A549 (cell line): ENCODE data around the gene TOP2A. TPM values are rescaled to one million over a fixed set of nuclear protein-coding genes. Genes with fewer than 3 reads are reported as not detected.
"Not testable (repeated sequence)": the region's sequence is repeated elsewhere in the genome, so short reads cannot be mapped to it uniquely, and the experiment has no call there.

Experiments used
- ATAC-seq, 2 experiments: fragments of 200-7000 bp in 1 of 2; fragments of >200 bp in 1 of 2; cut with Nextera tagmentation in 1 of 2; cut with Tn5 transposase in 1 of 2; 3 replicates each; pipeline versions ENCODE4 v1.8.0 to v1.9.1; 2018 to 2020; ENCODE audit warnings: mild to moderate bottlenecking in 1 of 2, moderate library complexity in 1 of 2
- CTCF ChIA-PET: fragments of 300-600 bp; sonication (Branson Sonifier 250); formaldehyde crosslinking; extraction: SDS; loops from one replicate; lab custom pipeline; 2021; ENCODE audit warnings: antibody characterized with exemption, inconsistent platforms; lab: Yijun Ruan, JAX
- POLR2A ChIA-PET: fragments of 350-600 bp; formaldehyde crosslinking; extraction: SDS; loops from one replicate; lab custom pipeline; 2021; ENCODE audit warnings: antibody characterized with exemption, inconsistent platforms; lab: Yijun Ruan, JAX
- DNase-seq, 2 experiments: peaks; one replicate each; pipeline versions ENCODE4 v3.0.0 to v3.0.0-alpha.2; 2011 to 2016; ENCODE audit warnings: low read depth in 1 of 2, low spot score in 1 of 2
- FAIRE-seq: peaks from 2 replicates; lab custom pipeline; 2011; peaks lifted over from hg19 to GRCh38; lab: Jason Lieb, UNC
- H3K27ac ChIP-seq, 2 experiments: fragments of >200 bp; sonication (Bioruptor Twin); formaldehyde crosslinking; 3 replicates each; pipeline ENCODE4 v1.5.1; 2016 to 2017
- H3K4me1 ChIP-seq: fragments of >200 bp; sonication (Bioruptor Twin); formaldehyde crosslinking; 3 replicates; pipeline ENCODE4 v1.6.1; 2016
- H3K4me2 ChIP-seq: fragments of >200 bp; sonication (Bioruptor Twin); formaldehyde crosslinking; 3 replicates; pipeline ENCODE4 v1.6.1; 2016
- H3K4me3 ChIP-seq: fragments of >200 bp; sonication (Bioruptor Twin); formaldehyde crosslinking; 3 replicates; pipeline ENCODE4 v1.5.1; 2016
- H3K9me3 ChIP-seq: fragments of >200 bp; sonication (Bioruptor Twin); formaldehyde crosslinking; 3 replicates; pipeline ENCODE4 v1.6.1; 2016
- CTCF ChIP-seq: fragments of >200 bp; sonication (Bioruptor Twin); formaldehyde crosslinking; IDR thresholded peaks from 3 replicates; pipeline ENCODE4 v1.5.1; 2016
- ESRRA ChIP-seq: fragments of 150-350 bp; IDR thresholded peaks from 2 replicates; pipeline ENCODE4 v1.6.1; 2014; ENCODE audit warnings: mild to moderate bottlenecking, low read length, borderline replicate concordance
- FOSL2 ChIP-seq, 2 experiments: fragments of 450-650 bp in 1 of 2; fragments of >200 bp in 1 of 2; sonication (Bioruptor Twin) in 1 of 2; formaldehyde crosslinking; IDR thresholded peaks; 2 replicates each; pipeline versions ENCODE4 v1.5.0 to v1.6.1; 2016 to 2020; ENCODE audit warnings: mild to moderate bottlenecking in 1 of 2, moderate library complexity in 1 of 2
- GATA3 ChIP-seq: IDR thresholded peaks from 2 replicates; pipeline ENCODE4 v1.6.1; 2012; ENCODE audit warnings: borderline replicate concordance
- JUNB ChIP-seq: fragments of >200 bp; sonication (Bioruptor Twin); formaldehyde crosslinking; IDR thresholded peaks from 2 replicates; pipeline ENCODE4 v1.6.1; 2016
- MAFK ChIP-seq: fragments of 450-650 bp; IDR thresholded peaks from 2 replicates; pipeline ENCODE4 v1.6.1; 2014; ENCODE audit not compliant: partially characterized antibody
- MAX ChIP-seq: IDR thresholded peaks from 2 replicates; pipeline ENCODE4 v1.6.1; 2012
- MAZ ChIP-seq: fragments of 150-350 bp; IDR thresholded peaks from 2 replicates; pipeline ENCODE4 v1.6.1; 2014; ENCODE audit warnings: antibody characterized with exemption, low read depth, low read length, borderline replicate concordance
- NPAS2 ChIP-seq: fragments of 250-450 bp; sonication (Bioruptor Pico); IDR thresholded peaks from 2 replicates; pipeline ENCODE4 v1.8.0; 2022; ENCODE audit warnings: mild to moderate bottlenecking, moderate library complexity, borderline replicate concordance
- RAD21 ChIP-seq, 2 experiments: fragments of >200 bp in 1 of 2; sonication (Bioruptor Twin) in 1 of 2; formaldehyde crosslinking in 1 of 2; IDR thresholded peaks in 1 of 2; conservative IDR thresholded peaks in 1 of 2; 2 replicates in 1 of 2; 3 replicates in 1 of 2; pipeline ENCODE4 v1.6.1; 2012 to 2018; ENCODE audit warnings: inconsistent platforms in 1 of 2
- RARB ChIP-seq: fragments of 250-450 bp; sonication (Bioruptor Pico); IDR thresholded peaks from 2 replicates; pipeline ENCODE4 v1.8.0; 2021; ENCODE audit warnings: mild to moderate bottlenecking, moderate library complexity
- SMC3 ChIP-seq: fragments of >200 bp; sonication (Bioruptor Twin); formaldehyde crosslinking; IDR thresholded peaks from 3 replicates; pipeline ENCODE4 v1.6.1; 2018; ENCODE audit warnings: inconsistent platforms
- USF2 ChIP-seq: fragments of 450-650 bp; IDR thresholded peaks from 2 replicates; pipeline ENCODE4 v1.6.1; 2014; ENCODE audit warnings: antibody characterized with exemption
- ZFP36 ChIP-seq: fragments of 450-650 bp; IDR thresholded peaks from 2 replicates; pipeline ENCODE4 v1.6.1; 2014; ENCODE audit warnings: borderline replicate concordance; ENCODE audit not compliant: partially characterized antibody
- ZSCAN20 ChIP-seq: fragments of 250-450 bp; sonication (Bioruptor Pico); IDR thresholded peaks from 2 replicates; pipeline ENCODE4 v1.8.0; 2022; ENCODE audit warnings: mild to moderate bottlenecking, moderate library complexity
- WGBS: methylation state at CpG from one replicate; pipeline ENCODE4 v1.1.6; 2017; ENCODE audit errors: missing lambda C conversion rate; 5-methylcytosine and 5-hydroxymethylcytosine counted together
- polyA plus RNA-seq, 4 experiments: library from polyadenylated mRNA; depleted of rRNA in 3 of 4; stranded (reverse); fragments of >200 nt; fragmentation: RNase III in 1 of 4; extraction: RNeasy Plus Mini Kit Qiagen cat#74134 plus additional on column Dnase treatment in 1 of 4; gene quantifications; 2 replicates in 3 of 4; 3 replicates in 1 of 4; pipeline ENCODE4 v1.2.3, GENCODE V29; 2011 to 2017

Gene TOP2A
- polyA plus RNA-seq, 2 of the 4 experiments (the other 2 are of a cell fraction) = 226 to 416 TPM

GRCh38 chr17:40416671-40417070, 1.0 kb downstream of the TOP2A start:
- WGBS = 22% methylated on average over 3 of the region's 3 CpGs
- DNase-seq (no peak), ATAC-seq (no peak), FAIRE-seq (peak; percentile 61)
- peaks cover 38% of the 10 kb centered on the region for H3K4me1 ChIP-seq
- no peak for TF ChIP-seq USF2
- 0 out of 2 replicates have a peak, but pooled peaks have one; percentile 13 for TF ChIP-seq GATA3
- no peak for TF ChIP-seq ESRRA
- TF ChIP-seq CTCF = no peak
- TF ChIP-seq MAFK = peak; percentile 60
- no peak for TF ChIP-seq ZSCAN20
- no peaks in the 10 kb centered on the region for H3K9me3 ChIP-seq
- ChIA-PET CTCF (interaction anchor here (1.1 to 15.1 kb wide), 18 partner anchors 9 to 147 kb away, joined by 3 to 284 read pairs (median 8); partner anchors contain the start of genes GJD3 and IGFBP4), POLR2A (interaction anchor here (1.0 kb wide), 1 partner anchor 126 kb away, joined by 3 read pairs; no protein-coding TSS in a partner anchor)
- peak overlapping the region; percentile 85 for H3K4me2 ChIP-seq
- H3K27ac ChIP-seq = peak overlapping the region; percentile 79 to 92
- H3K4me3 ChIP-seq = peak overlapping the region; percentile 68

- ChIA-PET CTCF (interaction anchor here (0.6 to 15.1 kb wide), 44 partner anchors 9 to 189 kb away, joined by 3 to 284 read pairs (median 5); partner anchors contain the start of genes GJD3 and IGFBP4), POLR2A (interaction anchor here (0.7 to 1.1 kb wide), 3 partner anchors 53 to 1362 kb away, joined by 3 to 6 read pairs (median 4); no protein-coding TSS in a partner anchor)
- peak; percentile 57 to 68 for DNase-seq
- peak overlapping the region; percentile 68 for H3K4me3 ChIP-seq
- H3K4me2 ChIP-seq = peak overlapping the region; percentile 85
- FAIRE-seq = peak; percentile 59
- peaks cover 38% of the 10 kb centered on the region for H3K4me1 ChIP-seq
- no peaks in the 10 kb centered on the region for H3K9me3 ChIP-seq
- WGBS = 8% methylated on average over 3 of the region's 3 CpGs
- TF ChIP-seq MAFK = no peak
- no peak for TF ChIP-seq JUNB
- no peak for TF ChIP-seq MAX
- no peak for TF ChIP-seq MAZ
- TF ChIP-seq NPAS2 (CRISPR knock-in tag) = no peak
- TF ChIP-seq RAD21 (conservative IDR thresholded peaks at IDR 0.05 in 1 of 2, IDR thresholded peaks at IDR 0.05 in 1 of 2) = peak; percentile 51 to 57
- peak; percentile 52 for TF ChIP-seq SMC3
- TF ChIP-seq CTCF = peak; percentile 72
- TF ChIP-seq RARB (CRISPR knock-in tag) = no peak
- TF ChIP-seq ZFP36 = no peak
- no peak for ATAC-seq
- H3K27ac ChIP-seq = peak overlapping the region; percentile 30 to 77
These were observed 2.3 kb downstream of the TOP2A start for GRCh38 chr17:40415390-40415789.

GRCh38 chr17:40414312-40414711, 3.4 kb downstream of the TOP2A start:
- not testable (repeated sequence) for ATAC-seq; FAIRE-seq; H3K4me3 ChIP-seq; DNase-seq; H3K9me3 ChIP-seq; TF ChIP-seq FOSL2 (IDR thresholded peaks at IDR 0.05)
- CTCF ChIA-PET = interaction anchor here (0.7 to 15.1 kb wide), 25 partner anchors 9 to 183 kb away, joined by 3 to 284 read pairs (median 7); partner anchors contain the start of gene GJD3
- Histone ChIP-seq H3K4me2 (peak overlapping the region; percentile 85; the same call in 2 of the 3 replicates), H3K27ac (peak overlapping the region; percentile 30 to 77), H3K4me1 (peaks cover 32% of the 10 kb centered on the region)
- TF ChIP-seq FOSL2 (CRISPR knock-in tag; IDR thresholded peaks at IDR 0.05) = peak; percentile 30; the same call in 1 of the 2 replicates
- 76% methylated on average over 4 of the region's 4 CpGs for WGBS
- POLR2A ChIA-PET = interaction anchor here (1.0 to 1.1 kb wide), 2 partner anchors 52 to 154 kb away, joined by 4 to 6 read pairs; no protein-coding TSS in a partner anchor
